Measurements from ENCODE around the gene ST7L.
"Not testable (repeated sequence)": the region's sequence is repeated elsewhere in the genome, so short reads cannot be mapped to it uniquely, and the experiment has no call there.

Gene ST7L

GRCh38 chr1:112487686-112488085 lies 131.3 kb downstream of the ST7L start:
- not testable (repeated sequence) for DNase-seq

GRCh38 chr1:112486063-112486462 lies 132.9 kb downstream of the ST7L start:
- DNase-seq: not testable (repeated sequence)

- DNase-seq: no peak
These were observed 140.6 kb downstream of the ST7L start for GRCh38 chr1:112478314-112478713.

- DNase-seq: no peak
These were observed 141.4 kb downstream of the ST7L start for GRCh38 chr1:112477550-112477949.
